HG03457 (cell line): Measurements from ENCODE around the gene SOWAHA.

Experiments used
- ATAC-seq: cut with Tn5 transposase; IDR thresholded peaks from one replicate; pipeline ENCODE4 v1.9.1; 2021; ENCODE audit warnings: moderate number of reproducible peaks; ENCODE audit not compliant: unreplicated experiment

SOWAHA gene

DNA sequence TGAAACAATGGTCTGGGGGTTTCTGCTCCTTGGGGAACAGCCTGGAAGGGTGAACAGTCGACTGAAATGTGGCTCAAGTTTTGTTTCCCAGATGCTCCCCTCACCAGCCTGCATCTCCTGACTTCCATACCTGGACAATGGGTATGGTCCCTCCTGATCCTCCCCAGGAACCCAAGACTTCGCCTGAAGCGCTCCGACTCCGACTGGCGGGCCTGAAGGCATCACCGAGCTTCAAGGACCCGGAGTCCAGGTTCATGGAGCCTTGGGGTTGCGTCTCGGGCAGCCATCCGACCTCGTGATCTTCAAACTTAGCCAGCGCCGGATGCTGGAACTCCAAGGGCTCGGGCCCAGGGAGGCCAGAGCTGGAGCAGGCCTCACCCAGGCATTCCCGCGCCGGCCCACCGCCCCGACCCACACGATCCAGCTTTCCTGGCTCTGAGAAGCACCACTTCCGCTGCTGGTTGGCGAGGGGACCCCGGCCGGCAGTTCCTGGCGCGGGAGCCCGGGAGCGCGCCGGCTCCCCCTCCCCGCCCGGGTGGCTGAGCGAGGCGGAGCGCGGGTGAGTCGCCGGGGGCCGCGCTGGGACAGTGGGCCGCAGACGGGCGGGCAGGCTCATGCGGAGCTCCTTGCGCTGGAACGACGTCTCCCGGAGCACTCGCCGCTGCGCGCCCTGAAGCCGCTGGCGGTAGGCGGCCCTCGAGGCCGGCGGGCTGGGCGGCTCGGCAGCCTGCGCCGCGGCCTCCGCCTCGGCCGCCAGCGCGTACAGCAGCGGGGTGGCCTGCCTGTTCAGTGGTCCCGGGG is 12.1 kb downstream of the SOWAHA start:
- no peak for ATAC-seq

DNA sequence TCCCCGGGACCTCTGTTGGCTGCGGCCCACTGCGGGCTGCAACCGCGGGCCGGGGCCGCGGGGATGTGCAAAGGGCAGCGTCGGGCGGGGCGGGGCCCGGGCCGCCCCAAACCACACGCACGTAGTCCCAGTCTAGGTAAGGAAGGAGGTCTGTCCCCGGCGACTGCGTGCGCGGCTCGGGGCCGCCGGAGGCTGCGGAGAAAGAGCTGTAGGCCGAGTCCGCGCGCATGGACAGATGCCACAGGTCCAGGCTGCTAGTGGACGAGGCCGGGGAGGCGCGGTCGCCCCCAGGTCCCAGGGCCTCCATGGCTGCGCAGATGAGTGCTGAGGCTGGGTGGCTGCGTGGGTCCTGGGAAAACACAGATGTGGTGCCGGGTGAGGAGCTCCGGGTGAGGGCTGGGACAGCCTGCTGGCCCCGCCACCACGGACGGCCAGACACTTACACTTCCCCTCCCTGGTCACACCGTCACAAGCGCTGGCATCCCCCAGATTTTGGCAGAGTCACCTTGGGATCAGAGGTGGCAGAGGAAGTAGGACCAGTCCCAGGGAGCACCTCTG is 12.8 kb downstream of the SOWAHA start:
- ATAC-seq: no peak

DNA sequence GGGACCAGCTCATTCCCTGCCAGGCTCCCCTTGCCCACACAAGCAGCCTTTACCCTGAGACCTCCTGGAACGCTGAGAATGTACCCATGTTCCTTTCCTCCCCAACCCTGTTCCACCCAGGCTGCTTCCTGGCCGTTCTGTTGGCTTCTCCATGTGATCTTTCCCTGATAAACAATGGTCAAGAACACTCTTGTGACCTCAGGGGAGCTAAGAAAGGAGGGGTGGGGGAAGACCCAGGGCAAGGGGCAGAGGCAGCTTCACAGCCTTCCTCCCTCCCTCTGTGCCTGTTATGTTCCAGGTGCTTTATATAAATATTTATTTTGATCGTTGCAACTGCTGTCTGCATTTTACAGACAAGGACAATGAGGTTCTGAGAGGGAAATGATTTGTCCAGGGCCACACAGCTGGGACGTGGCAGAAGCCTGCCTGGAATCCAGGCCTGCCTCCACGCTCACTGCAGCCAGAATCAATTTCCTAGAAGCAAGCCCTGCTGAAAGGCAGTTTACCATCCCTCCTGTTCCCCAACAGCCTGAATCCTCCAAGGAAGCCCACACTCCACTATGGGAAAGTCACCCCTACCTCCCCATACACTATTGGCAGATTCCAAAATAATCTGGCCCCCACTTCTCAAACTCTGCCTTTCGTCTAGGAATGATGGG is 13.5 kb downstream of the SOWAHA start:
- no peak for ATAC-seq

DNA sequence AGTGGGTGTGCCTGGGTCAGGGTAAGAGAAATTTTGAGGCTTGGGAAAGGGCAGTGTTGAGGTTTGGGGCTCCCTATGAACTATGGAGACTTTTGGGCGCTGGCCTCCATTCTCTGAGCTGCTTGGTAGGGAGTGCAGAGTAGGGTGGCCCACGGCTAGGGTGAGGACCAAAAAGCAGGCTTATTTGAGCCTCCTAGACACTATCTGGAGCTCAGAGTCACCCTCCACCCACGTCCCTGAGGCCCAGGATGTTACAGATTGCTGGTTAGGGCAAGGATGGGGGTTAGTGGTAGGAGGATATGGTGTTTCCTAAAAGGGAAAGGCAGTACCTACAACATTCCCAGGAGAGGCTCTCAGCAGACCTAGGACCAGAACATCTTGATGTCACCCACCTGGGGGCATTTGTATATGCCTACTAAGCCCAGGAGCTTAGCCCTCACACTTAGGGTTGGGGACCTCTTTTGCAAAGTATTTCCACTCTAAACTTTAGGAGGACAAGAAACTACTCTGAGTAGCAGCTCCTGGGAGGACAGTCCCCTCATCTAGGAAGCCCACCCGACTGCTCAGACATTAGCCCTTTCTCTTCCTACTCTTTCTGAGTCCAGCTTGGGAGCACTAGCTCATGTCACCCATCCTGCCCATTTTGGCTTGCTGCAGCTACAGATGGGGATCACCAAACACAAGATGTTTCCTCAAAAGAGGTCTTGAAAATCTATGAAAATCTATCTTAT is 15.0 kb downstream of the SOWAHA start:
- no peak for ATAC-seq

DNA sequence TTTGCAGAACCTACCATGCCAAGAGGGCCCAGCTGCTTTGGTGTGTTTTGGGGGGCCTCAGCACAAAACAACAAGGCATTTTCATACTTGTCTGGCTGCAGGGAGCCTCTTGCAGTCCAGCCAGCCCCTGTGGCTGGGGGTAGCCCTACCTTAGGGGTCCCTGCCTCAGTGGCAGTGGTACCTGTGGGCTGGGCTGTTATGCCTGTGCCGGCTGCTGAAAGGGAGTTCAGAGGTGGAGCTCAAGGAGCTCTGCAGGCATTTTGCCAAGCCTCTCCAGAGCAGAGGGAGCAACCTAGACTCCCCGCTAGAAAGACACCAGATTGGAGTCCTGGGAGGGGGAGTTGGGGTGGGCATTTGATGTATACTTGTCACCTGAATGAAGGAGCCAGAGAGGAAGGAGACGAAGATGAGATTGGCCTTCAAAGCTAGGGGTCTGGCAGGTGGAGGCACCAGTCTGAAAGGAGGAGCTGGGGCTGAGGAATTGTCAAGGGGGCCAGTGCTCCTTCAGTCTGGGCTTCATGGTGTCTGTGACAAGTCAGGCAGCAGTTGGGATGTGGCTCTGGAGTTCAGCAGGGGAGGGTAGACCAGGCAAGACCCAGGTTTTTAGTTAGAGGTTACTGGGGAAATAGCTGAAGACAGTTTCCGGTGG is 15.9 kb downstream of the SOWAHA start:
- ATAC-seq: no peak

DNA sequence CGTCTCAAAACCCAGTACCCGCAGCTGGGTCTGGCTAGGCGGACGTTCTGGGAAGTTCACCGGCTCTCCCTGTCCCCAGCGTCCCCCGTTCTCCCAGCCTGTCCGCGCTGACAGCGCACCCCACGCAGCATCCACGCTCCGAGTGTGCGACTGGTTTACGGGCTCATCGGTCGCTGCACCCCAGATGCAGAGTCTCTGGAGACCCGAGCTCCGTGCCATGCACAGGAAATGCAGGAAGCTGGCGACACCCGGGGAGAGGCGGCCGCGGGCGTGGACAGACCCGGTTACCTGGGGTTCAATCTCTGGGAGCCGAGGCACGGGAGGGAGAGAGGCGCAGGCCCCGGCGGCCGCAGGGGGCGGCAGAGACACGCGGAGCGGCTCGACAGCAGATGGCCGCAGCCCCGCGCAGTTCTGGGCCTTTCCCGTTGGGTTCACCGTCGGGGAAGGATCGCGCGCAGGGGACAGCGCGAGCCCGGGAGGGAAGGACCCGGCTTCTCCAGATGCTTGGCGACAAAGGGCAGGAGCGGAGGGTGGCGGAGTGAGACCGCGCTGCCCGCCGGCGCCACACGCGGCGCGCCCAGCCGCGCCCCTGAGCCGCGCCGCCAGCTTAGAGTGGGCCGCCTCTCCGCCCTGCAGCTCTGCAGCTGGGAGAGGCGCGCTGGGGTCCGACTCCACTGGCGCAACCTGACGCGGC is 16.8 kb downstream of the SOWAHA start:
- ATAC-seq: peak; percentile 60

DNA sequence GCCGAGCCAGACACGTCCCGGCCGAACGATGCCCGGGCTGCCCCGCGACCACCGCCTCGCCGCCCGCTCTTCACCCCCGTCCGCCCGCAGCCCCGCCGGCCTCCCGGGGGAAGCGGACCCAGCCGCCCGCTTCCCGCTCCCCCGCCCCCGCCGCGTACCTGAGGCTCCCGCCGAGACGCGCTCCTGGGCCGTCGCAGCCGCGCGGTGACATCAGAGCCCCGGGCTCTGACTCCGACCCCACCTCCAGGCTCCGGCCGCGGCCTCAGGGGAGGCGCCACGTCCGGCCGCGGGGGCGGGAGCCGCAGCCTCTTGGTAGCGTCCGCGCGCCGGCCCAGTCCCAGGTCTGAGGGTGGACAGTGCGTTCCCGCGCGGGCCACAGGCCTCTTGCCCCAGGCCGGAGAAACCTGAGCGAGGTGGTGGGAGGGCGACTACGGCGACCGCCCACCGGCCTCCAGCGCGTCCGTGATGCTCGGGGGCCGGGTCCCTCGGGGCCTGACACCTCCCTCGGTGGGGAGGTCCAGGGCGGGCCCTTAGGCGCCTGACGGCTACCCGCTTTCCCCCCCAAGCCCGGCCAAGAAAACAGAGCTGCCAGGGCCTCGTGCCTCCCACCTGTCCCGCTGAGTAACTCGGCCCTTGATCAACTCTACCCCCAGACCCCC is 17.5 kb downstream of the SOWAHA start, which contains the start of gene SHROOM1:
Gene SHROOM1, minus strand, starts transcription at position 212 of the 659 bp plus-strand sequence. CDS start 4,507 bp downstream, outside the sequence.
- ATAC-seq: peak; percentile 62

DNA sequence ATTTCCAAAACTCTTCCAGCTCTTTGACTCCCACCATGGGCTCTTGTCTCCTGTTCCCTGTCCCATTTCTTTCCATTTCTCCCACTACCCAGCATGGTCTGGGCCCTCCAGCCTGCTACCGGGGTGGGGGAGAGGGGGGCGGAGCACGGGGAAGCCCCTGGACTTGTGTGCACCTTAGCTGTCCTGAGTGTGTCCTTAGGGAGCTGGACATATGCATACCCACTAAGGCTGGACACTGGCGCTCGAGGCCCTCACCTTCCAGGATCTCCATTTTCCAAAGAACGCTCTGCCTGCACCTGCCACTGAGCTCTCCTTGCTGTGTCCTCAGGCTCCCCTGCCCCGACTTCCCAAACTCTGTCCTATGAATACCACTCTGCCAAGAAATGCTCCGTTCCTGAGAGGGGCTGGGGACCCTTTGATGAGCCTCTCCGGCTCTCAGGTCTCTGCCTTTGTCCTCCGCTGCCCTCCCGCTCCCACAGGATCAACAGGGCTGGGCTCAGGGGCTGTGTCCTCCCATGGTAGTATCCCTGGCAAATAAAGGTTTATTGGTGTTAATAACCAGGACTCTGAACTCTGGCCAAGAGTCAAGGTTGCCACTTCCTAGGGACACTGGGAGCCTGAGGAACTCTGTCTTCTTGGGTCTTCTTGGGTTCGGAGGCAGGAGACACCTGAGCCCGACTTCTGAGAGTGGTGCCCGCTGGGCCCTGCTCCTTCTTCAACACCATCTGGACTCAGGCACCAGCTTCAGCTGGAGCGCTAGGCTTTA is 18.2 kb downstream of the SOWAHA start:
- ATAC-seq: no peak

DNA sequence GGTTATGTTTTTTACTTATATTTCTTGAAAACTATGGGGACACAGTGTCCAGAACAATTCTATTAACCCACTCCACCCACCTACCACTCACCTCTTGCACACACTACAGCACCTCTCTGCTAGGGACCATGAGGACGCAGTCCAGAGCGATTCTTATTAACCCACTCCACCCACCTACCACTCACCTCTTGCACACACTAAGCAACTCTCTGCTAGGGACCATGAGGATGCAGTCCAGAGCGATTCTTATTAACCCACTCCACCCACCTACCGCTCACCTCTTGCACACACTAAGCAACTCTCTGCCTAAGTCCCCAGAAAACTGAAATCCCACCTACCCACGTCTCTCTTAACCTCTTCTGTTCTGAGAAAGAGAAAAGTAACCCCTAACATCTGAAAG is 19.5 kb downstream of the SOWAHA start:
- no peak for ATAC-seq

DNA sequence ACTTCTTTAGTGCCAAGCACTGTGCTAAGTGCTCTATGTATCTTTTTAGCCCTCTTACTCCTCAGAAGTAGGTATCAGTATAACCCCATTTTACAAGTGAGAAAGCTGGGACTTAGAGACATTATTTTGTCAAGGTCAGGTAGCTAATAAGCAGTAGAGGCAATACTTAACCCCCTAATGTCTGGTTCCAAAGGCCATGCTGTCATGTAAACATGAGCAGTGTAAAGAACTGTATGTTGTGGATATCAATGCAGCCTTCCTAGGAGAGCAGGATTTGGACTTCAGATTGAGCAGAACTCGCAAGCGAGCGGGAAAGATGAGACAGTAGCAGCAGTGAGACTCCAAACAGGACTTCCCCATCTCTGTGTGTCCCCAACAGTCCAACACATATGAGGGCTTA is 21.0 kb downstream of the SOWAHA start:
- ATAC-seq: no peak

DNA sequence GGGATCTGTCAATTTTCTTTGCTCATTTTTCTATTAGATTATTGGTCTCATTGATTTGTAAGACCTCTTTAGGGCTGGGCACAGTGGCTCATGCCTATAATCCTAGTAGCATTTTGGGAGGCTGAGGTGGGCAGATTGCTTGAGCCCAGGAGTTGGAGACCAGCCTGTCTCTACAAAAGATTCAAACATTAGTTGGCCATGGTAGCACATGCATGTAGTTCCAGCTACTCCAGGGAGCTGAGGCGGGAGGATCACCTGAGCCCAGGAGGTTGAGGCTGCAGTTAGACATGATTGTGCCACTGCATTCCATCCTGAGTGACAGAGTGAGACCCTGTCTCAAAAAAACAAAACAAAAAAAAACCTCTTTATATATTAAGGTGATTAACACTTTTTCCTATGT is 23.8 kb downstream of the SOWAHA start:
- no peak for ATAC-seq

DNA sequence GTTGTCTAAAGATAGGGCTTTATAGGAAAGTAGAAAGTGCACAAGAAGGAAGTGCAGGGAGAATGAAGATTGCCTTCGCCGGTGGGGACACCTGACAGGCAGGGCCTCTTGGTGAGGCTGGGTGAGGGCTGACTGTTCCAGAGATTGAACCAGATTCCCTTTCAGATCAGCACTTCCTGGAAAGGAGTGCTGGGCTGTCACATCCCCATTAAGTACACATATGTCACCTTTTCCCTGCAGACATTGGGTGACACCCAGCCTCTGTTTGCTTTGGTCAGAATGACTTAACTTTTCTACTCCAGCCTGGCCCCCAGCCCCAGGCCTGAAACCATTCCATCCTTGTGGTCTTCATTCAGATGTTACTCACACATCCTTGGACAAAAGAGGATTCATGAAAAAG is 24.8 kb downstream of the SOWAHA start:
- no peak for ATAC-seq

DNA sequence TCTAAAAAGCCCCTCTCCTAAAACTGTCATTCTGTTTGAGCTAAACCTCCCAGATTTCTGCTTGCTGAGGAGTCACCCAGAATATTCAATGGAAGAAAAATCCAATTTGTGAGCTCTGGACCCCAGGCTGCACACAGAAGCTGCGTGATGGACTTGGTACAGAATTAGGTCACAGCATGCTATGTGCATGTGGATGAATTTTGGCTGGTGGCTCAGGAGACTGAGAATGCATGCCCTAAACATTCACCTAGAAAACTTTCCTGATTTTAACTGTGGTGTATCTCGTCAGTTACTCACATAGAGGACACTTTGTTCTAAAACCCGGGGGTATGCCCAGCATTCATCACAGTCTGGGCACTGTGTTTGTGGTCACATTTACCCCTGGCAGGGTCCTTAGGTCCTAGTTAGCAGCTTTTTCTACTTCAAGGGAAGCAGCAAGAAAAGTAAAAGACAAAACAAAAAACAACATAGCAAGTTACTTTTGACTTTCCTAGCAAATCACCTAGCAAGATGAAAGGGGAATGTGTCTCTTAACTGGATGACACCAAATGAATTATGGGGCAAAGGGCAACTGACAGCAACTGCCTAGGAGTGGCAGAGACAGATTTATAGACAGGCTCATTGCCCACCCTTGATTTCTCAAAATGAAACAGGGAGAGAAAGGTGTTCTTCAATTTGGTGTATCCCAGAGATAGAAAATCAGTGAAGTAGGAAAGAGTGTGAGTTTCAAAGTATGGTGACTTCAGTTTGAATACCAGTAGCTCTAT is 25.6 kb downstream of the SOWAHA start:
- no peak for ATAC-seq

DNA sequence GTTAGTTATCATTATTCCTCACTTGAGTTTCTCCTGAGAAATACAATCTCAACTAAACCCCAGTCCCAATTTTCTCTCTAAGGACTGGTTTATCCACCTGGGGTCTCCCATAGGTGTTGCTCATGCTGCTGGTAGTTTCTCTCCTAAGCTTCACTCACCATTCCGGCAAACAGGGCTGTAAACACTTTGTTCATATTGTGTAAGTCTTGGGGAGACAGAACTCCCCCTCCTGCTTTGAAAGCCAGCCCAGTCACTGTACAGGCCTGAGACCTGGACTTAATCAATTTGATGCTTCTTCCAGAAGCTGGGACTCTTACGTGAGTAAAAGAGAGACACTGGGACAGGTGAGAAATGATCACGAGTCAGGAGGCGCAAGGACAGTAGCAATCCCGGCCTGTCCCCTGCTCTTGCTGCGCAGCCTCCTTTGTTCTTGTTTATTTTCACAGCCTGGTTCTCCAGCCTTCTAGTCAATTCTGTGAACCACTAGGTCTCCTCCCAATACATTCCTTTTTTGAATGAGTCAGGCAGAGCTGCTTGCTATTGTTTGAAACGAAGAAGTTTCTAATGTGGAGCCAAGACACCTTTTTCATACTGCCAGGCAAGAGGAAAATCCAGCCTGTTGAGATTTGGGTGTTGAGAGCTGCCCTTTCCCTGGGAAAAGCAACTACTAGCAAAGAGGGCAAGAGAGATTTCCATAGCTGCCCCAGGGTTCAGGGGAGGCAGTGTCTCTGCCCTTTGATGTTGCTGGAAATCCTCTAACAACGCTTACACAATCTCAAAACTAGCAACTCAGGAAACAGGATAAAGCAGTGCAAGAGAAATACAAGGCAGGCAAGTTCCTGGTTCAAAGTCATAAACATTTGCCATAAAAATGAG is 26.6 kb downstream of the SOWAHA start:
- no peak for ATAC-seq

DNA sequence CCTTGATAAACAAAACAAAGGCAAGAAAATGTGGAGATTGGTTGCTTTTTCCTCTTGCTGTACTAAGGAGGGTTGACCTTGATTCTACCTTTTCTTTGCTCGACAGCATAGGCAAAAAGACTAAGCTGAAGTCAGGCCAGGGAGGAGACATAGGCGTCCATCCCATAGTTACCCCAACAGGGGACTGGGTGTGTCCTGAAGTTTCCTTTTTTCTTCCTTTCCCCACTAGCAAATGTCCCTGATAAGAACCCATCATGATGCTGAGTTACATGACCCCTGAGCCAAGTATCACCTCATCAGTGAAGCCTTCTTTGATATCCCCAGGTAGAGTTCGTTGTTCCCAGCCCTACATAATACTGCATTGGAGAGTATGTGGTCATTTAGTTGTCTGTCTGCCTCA is 27.2 kb downstream of the SOWAHA start:
- no peak for ATAC-seq

DNA sequence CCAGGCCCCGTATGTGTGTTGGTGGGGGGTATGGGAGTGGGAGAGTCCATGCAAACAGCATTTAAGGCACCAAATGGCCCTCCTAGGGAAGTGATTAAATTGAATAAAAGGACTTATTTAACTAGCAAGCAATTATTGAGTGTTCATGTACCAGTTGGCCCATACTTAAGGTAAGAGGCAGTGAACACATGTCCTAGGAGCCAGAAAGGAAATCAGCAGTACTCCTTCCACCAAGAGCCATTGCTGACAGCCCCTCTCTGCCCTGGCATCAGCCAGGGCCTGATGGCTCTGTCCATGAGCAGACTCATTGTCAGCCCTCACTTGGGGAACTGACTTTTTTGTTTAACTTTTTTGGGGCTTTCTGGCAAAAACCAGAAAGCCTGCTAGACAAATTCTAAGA is 27.8 kb downstream of the SOWAHA start:
- no peak for ATAC-seq

DNA sequence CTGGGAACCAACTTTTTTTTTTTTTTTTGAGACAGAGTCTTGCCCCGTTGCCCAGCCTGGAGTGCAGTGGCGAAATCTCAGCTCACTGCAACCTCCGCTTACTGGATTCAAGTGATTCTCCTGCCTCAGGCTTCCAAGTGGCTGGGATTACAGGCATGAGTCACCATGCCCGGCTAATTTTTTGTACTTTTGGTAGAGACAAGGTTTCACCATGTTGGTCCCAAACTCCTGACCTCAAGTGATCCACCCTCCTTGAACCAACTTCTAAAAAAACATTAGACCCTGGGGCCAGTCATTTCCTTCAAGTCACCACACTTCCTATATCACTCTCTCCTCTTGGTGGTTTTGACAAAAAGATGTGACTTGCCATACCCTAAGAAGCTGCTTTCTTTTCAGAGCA is 28.2 kb downstream of the SOWAHA start:
- ATAC-seq: no peak
